Stimulated activated CD8-positive, alpha-beta memory T cell treated with anti-CD3 and anti-CD28 coated beads, Interleukin-7, amount 100 ng/mL, for 4 hours (primary cell): ENCODE data around the gene IMMP2L.

Source experiments
- DNase-seq, 2 donors: peaks; one replicate each; pipeline ENCODE4 v3.0.0-alpha.2; 2020; ENCODE audit warnings: low read depth in 2 of 2

Gene IMMP2L

GRCh38 chr7:110626414-110626813, 935.9 kb downstream of the IMMP2L start:
- DNase-seq: no peak

DNA sequence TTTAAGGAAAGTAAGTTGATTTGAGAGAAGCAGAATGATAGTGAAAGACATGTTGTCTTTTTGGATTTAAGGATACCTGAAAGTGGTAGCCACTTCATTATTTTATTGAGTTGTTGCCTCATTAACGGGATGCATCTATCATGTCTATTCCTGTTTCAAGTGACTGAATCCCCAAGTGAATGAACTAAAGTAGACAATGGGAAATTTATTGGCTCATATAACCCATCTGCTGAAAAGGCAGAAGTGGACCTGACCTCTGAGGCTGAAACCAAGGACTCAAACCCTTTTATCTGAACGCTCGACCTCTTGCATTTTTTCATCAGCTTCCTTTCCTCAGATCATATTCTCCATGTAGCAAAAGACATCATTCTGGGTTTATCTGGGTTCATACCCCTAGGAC, 937.0 kb downstream of the IMMP2L start:
- no peak for DNase-seq

GRCh38 chr7:110623436-110623835, 938.9 kb downstream of the IMMP2L start:
- DNase-seq: no peak

DNA sequence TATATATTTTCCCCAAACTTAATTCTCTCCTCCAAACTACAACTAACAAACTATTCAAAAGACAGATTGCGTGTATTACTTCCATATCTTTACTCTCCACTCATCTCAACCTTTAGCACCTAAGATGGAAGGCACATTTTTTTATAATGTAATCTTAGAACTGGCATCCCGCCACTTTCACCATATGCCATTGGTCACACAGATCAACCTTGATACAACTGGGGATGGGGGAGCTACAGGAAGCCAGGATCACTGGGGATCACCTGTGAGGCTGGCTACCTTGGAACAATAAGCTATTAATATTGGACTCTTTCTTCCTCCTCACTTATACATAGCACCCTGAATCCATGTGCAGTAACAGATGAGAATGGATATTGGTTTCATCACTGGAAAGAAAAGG, 941.0 kb downstream of the IMMP2L start:
- no peak for DNase-seq

GRCh38 chr7:110620110-110620735, 942.1 kb downstream of the IMMP2L start:
- no peak for DNase-seq
